HEK293 (cell line): ENCODE data around the gene CRYBA2.

Experiments used
- CTCF ChIA-PET: fragments of 350-600 bp; formaldehyde crosslinking; extraction: SDS; loops from one replicate; lab custom pipeline; 2021; ENCODE audit warnings: antibody characterized with exemption; lab: Yijun Ruan, JAX
- POLR2A ChIA-PET: fragments of 300-600 bp; formaldehyde crosslinking; extraction: SDS; loops from one replicate; lab custom pipeline; 2020; ENCODE audit warnings: antibody characterized with exemption, inconsistent platforms; lab: Yijun Ruan, JAX
- H3K27ac ChIP-seq: fragments of 200-500 bp; sonication (Bioruptor generic); 2 replicates; pipeline ENCODE4 v1.5.1; 2014; ENCODE audit warnings: low read depth, low read length, control low read depth, inconsistent platforms; ENCODE audit errors: extremely low read depth
- H3K36me3 ChIP-seq, 2 experiments: fragments of 200-500 bp in 1 of 2; sonication (Bioruptor generic) in 1 of 2; 1 replicate in 1 of 2; 2 replicates in 1 of 2; pipeline ENCODE4 v1.5.1; 2014 to 2017; ENCODE audit warnings: inconsistent platforms in 2 of 2, low read length in 2 of 2; ENCODE audit not compliant: control insufficient read depth in 2 of 2, insufficient read depth in 1 of 2
- H3K4me1 ChIP-seq: fragments of 200-500 bp; sonication (Bioruptor generic); 2 replicates; pipeline ENCODE4 v1.5.1; 2014; ENCODE audit warnings: mild to moderate bottlenecking, low read length, inconsistent platforms; ENCODE audit not compliant: control insufficient read depth, insufficient read depth
- H3K4me3 ChIP-seq: 2 replicates; pipeline ENCODE4 v1.5.1; 2011; ENCODE audit warnings: low read depth, mild to moderate bottlenecking, control low read depth, low read length, moderate library complexity
- H3K9me3 ChIP-seq: fragments of 200-500 bp; sonication (Bioruptor generic); 2 replicates; pipeline ENCODE4 v1.5.1; 2014; ENCODE audit warnings: low read depth, low read length, inconsistent platforms; ENCODE audit not compliant: control insufficient read depth, insufficient read depth
- MEIS1 ChIP-seq: sonication (generic); formaldehyde crosslinking; IDR thresholded peaks from 2 replicates; pipeline ENCODE4 v1.8.1; 2022; ENCODE audit warnings: missing genetic modification reagents, mild to moderate bottlenecking, borderline replicate concordance
- REPIN1 ChIP-seq: fragments of 450-650 bp; formaldehyde crosslinking; IDR thresholded peaks from 2 replicates; pipeline ENCODE4 v1.5.1; 2017; ENCODE audit warnings: missing biosample characterization, missing genetic modification characterization, low read depth
- YY1 ChIP-seq: fragments of 450-650 bp; formaldehyde crosslinking; IDR thresholded peaks from 2 replicates; pipeline ENCODE4 v1.5.1; 2018; ENCODE audit warnings: missing biosample characterization, missing genetic modification characterization
- YY2 ChIP-seq: fragments of 450-650 bp; formaldehyde crosslinking; IDR thresholded peaks from 2 replicates; pipeline ENCODE4 v1.5.1; 2016; ENCODE audit warnings: missing biosample characterization, missing genetic modification characterization
- ZBTB7A ChIP-seq: fragments of 450-650 bp; formaldehyde crosslinking; IDR thresholded peaks from 2 replicates; pipeline ENCODE4 v1.5.1; 2016; ENCODE audit warnings: low read depth, missing biosample characterization, missing genetic modification characterization
- ZBTB8A ChIP-seq: fragments of 450-650 bp; formaldehyde crosslinking; IDR thresholded peaks from 2 replicates; pipeline ENCODE4 v1.5.1; 2016; ENCODE audit warnings: missing biosample characterization, missing genetic modification characterization
- ZIC2 ChIP-seq: fragments of 450-650 bp; formaldehyde crosslinking; IDR thresholded peaks from 2 replicates; pipeline ENCODE4 v1.5.1; 2016; ENCODE audit warnings: missing biosample characterization, missing genetic modification characterization
- ZNF292 ChIP-seq: fragments of 450-650 bp; formaldehyde crosslinking; IDR thresholded peaks from 2 replicates; pipeline ENCODE4 v1.5.1; 2016; ENCODE audit warnings: low read depth, missing biosample characterization, missing genetic modification characterization, borderline replicate concordance
- ZNF311 ChIP-seq: fragments of 450-650 bp; formaldehyde crosslinking; IDR thresholded peaks from 2 replicates; pipeline ENCODE4 v1.5.1; 2017; ENCODE audit warnings: missing biosample characterization, missing genetic modification characterization, borderline replicate concordance
- ZNF335 ChIP-seq: fragments of 450-650 bp; formaldehyde crosslinking; conservative IDR thresholded peaks from 2 replicates; pipeline ENCODE4 v1.5.1; 2016; ENCODE audit warnings: missing biosample characterization, missing genetic modification characterization
- ZNF341 ChIP-seq: fragments of 450-650 bp; formaldehyde crosslinking; IDR thresholded peaks from 2 replicates; pipeline ENCODE4; 2016; ENCODE audit warnings: low read depth, missing biosample characterization, missing genetic modification characterization
- ZNF391 ChIP-seq: fragments of 450-650 bp; formaldehyde crosslinking; IDR thresholded peaks from 2 replicates; pipeline ENCODE4 v1.5.1; 2016; ENCODE audit warnings: low read depth, missing biosample characterization, missing genetic modification characterization, borderline replicate concordance
- ZNF571 ChIP-seq: fragments of 450-650 bp; formaldehyde crosslinking; IDR thresholded peaks from 2 replicates; pipeline ENCODE4 v1.5.0; 2017; ENCODE audit warnings: missing biosample characterization, missing genetic modification characterization
- ZNF792 ChIP-seq: fragments of 450-650 bp; formaldehyde crosslinking; IDR thresholded peaks from 2 replicates; pipeline ENCODE4 v1.5.1; 2016; ENCODE audit warnings: missing biosample characterization, missing genetic modification characterization
- TF ChIP-seq, protein P1 (sequence below): fragments of 450-650 bp; formaldehyde crosslinking; IDR thresholded peaks from 2 replicates; pipeline ENCODE4 v1.5.1; 2016; ENCODE audit warnings: missing biosample characterization, missing genetic modification characterization
- TF ChIP-seq, protein P2 (sequence below): fragments of 450-650 bp; formaldehyde crosslinking; IDR thresholded peaks from 2 replicates; pipeline ENCODE4 v1.5.1; 2016; ENCODE audit warnings: missing biosample characterization, missing genetic modification characterization
- TF ChIP-seq, protein P3 (sequence below): fragments of 450-650 bp; formaldehyde crosslinking; IDR thresholded peaks from 2 replicates; pipeline ENCODE4 v1.5.1; 2016; ENCODE audit warnings: missing biosample characterization, missing genetic modification characterization, low read depth
- TF ChIP-seq, protein P4 (sequence below): fragments of 450-650 bp; formaldehyde crosslinking; IDR thresholded peaks from 2 replicates; pipeline ENCODE4 v1.5.1; 2016; ENCODE audit warnings: missing biosample characterization, missing genetic modification characterization

Gene CRYBA2

GRCh38 chr2:218956039-218956438 lies 37.2 kb downstream of the CRYBA2 start:
- no peak overlapping the region for H3K4me3 ChIP-seq
- H3K36me3 ChIP-seq, result no peaks in the 10 kb centered on the region
- no peaks in the 10 kb centered on the region for H3K9me3 ChIP-seq
- peaks cover 8% of the 10 kb centered on the region for H3K4me1 ChIP-seq
- ChIA-PET CTCF (interaction anchor here (0.7 to 2.1 kb wide), 4 partner anchors 14 to 80 kb away, joined by 3 to 9 read pairs (median 4); no protein-coding TSS in a partner anchor), POLR2A (no interaction called here)
- no peak overlapping the region for H3K27ac ChIP-seq
- TF ChIP-seq ZNF292 (no peak), ZNF391 (tag by site-specific recombination) (no peak), ZNF571 (tag by site-specific recombination) (no peak), YY1 (tag by site-specific recombination) (no peak), ZNF341 (no peak), ZIC2 (tag by site-specific recombination) (no peak), ZNF335 (tag by site-specific recombination) (no peak), ZBTB8A (tag by site-specific recombination) (no peak), ZNF792 (tag by site-specific recombination) (no peak), ZNF311 (tag by site-specific recombination) (no peak), YY2 (no peak)
- TF ChIP-seq, protein P1, sequence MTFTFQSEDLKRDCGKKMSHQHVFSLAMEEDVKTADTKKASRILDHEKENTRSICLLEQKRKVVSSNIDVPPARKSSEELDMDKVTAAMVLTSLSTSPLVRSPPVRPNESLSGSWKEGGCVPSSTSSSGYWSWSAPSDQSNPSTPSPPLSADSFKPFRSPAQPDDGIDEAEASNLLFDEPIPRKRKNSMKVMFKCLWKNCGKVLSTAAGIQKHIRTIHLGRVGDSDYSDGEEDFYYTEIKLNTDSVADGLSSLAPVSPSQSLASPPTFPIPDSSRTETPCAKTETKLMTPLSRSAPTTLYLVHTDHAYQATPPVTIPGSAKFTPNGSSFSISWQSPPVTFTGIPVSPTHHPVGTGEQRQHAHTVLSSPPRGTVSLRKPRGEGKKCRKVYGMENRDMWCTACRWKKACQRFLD (tag by site-specific recombination), result no peak

GRCh38 chr2:218954541-218955300 lies 38.5 kb downstream of the CRYBA2 start:
- Histone ChIP-seq H3K27ac (no peak overlapping the region), H3K4me1 (no peaks in the 10 kb centered on the region), H3K9me3 (no peaks in the 10 kb centered on the region), H3K36me3 (no peaks in the 10 kb centered on the region), H3K4me3 (no peak overlapping the region)
- TF ChIP-seq, protein P1 (tag by site-specific recombination), result no peak
- TF ChIP-seq, protein P2, sequence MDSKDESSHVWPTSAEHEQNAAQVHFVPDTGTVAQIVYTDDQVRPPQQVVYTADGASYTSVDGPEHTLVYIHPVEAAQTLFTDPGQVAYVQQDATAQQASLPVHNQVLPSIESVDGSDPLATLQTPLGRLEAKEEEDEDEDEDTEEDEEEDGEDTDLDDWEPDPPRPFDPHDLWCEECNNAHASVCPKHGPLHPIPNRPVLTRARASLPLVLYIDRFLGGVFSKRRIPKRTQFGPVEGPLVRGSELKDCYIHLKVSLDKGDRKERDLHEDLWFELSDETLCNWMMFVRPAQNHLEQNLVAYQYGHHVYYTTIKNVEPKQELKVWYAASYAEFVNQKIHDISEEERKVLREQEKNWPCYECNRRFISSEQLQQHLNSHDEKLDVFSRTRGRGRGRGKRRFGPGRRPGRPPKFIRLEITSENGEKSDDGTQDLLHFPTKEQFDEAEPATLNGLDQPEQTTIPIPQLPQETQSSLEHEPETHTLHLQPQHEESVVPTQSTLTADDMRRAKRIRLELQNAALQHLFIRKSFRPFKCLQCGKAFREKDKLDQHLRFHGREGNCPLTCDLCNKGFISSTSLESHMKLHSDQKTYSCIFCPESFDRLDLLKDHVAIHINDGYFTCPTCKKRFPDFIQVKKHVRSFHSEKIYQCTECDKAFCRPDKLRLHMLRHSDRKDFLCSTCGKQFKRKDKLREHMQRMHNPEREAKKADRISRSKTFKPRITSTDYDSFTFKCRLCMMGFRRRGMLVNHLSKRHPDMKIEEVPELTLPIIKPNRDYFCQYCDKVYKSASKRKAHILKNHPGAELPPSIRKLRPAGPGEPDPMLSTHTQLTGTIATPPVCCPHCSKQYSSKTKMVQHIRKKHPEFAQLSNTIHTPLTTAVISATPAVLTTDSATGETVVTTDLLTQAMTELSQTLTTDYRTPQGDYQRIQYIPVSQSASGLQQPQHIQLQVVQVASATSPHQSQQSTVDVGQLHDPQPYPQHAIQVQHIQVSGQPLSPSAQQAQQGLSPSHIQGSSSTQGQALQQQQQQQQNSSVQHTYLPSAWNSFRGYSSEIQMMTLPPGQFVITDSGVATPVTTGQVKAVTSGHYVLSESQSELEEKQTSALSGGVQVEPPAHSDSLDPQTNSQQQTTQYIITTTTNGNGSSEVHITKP (tag by site-specific recombination), result no peak
- TF ChIP-seq, protein P3, sequence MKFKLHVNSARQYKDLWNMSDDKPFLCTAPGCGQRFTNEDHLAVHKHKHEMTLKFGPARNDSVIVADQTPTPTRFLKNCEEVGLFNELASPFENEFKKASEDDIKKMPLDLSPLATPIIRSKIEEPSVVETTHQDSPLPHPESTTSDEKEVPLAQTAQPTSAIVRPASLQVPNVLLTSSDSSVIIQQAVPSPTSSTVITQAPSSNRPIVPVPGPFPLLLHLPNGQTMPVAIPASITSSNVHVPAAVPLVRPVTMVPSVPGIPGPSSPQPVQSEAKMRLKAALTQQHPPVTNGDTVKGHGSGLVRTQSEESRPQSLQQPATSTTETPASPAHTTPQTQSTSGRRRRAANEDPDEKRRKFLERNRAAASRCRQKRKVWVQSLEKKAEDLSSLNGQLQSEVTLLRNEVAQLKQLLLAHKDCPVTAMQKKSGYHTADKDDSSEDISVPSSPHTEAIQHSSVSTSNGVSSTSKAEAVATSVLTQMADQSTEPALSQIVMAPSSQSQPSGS, result no peak
- TF ChIP-seq ZNF391 (tag by site-specific recombination), result no peak
- TF ChIP-seq, protein P4, sequence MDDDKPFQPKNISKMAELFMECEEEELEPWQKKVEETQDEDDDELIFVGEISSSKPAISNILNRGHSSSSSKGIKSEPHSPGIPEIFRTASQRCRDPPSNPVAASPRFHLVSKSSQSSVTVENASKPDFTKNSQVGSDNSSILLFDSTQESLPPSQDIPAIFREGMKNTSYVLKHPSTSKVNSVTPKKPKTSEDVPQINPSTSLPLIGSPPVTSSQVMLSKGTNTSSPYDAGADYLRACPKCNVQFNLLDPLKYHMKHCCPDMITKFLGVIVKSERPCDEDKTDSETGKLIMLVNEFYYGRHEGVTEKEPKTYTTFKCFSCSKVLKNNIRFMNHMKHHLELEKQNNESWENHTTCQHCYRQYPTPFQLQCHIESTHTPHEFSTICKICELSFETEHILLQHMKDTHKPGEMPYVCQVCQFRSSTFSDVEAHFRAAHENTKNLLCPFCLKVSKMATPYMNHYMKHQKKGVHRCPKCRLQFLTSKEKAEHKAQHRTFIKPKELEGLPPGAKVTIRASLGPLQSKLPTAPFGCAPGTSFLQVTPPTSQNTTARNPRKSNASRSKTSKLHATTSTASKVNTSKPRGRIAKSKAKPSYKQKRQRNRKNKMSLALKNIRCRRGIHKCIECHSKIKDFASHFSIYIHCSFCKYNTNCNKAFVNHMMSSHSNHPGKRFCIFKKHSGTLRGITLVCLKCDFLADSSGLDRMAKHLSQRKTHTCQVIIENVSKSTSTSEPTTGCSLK (tag by site-specific recombination), result no peak
- TF ChIP-seq REPIN1, result no peak
- TF ChIP-seq ZBTB7A (tag by site-specific recombination), result no peak
- TF ChIP-seq MEIS1, result no peak
- POLR2A ChIA-PET, result no interaction called here
- CTCF ChIA-PET, result interaction anchor here (0.6 to 2.1 kb wide), 2 partner anchors 75 to 79 kb away, joined by 3 to 9 read pairs; no protein-coding TSS in a partner anchor
